Inflammatory macrophage (primary cell): ENCODE results near the gene MAP7D1.

ENCODE experiments used
- DNase-seq, 2 donors: peaks; one replicate each; pipeline ENCODE4 v3.0.0-alpha.2; 2020 to 2022

Gene MAP7D1

GRCh38 chr1:36128126-36128904, 27.6 kb upstream of the MAP7D1 start:
- DNase-seq = no peak

- no peak for DNase-seq
These were observed 27.1 kb upstream of the MAP7D1 start for GRCh38 chr1:36128905-36129206.

GRCh38 chr1:36132029-36132428, 23.9 kb upstream of the MAP7D1 start:
- DNase-seq = no peak

GRCh38 chr1:36133484-36133883, 22.5 kb upstream of the MAP7D1 start:
- DNase-seq = peak; percentile 69 to 77

- no peak for DNase-seq
These were observed 21.9 kb upstream of the MAP7D1 start for GRCh38 chr1:36134031-36134430.

GRCh38 chr1:36134505-36135329, 21.2 kb upstream of the MAP7D1 start:
- peak; percentile 46 to 47 for DNase-seq

- DNase-seq = no peak
These were observed 20.7 kb upstream of the MAP7D1 start for GRCh38 chr1:36135330-36135667.

- peak; percentile 58 to 61 for DNase-seq
These were observed 20.2 kb upstream of the MAP7D1 start for GRCh38 chr1:36135796-36136195.

- DNase-seq = no peak
These were observed 19.4 kb upstream of the MAP7D1 start for GRCh38 chr1:36136535-36136934.

- no peak for DNase-seq
These were observed 18.7 kb upstream of the MAP7D1 start for GRCh38 chr1:36137226-36137625.

- DNase-seq = no peak
These were observed 18.2 kb upstream of the MAP7D1 start for GRCh38 chr1:36137776-36138175.

GRCh38 chr1:36139521-36139920, 16.4 kb upstream of the MAP7D1 start:
- no peak for DNase-seq

- no peak for DNase-seq
These were observed 13.8 kb upstream of the MAP7D1 start for GRCh38 chr1:36142121-36142520.

GRCh38 chr1:36143424-36143823, 12.5 kb upstream of the MAP7D1 start:
- no peak for DNase-seq

- DNase-seq = no peak
These were observed 11.5 kb upstream of the MAP7D1 start for GRCh38 chr1:36144413-36144812.

- DNase-seq = no peak
These were observed 7.1 kb upstream of the MAP7D1 start for GRCh38 chr1:36148821-36149236.

- peak; percentile 100 for DNase-seq
These were observed 6.6 kb upstream of the MAP7D1 start, which contains the start of gene TRAPPC3 for GRCh38 chr1:36149237-36149972. TSS of gene TRAPPC3 (minus strand) at chr1:36149486. CDS start at chr1:36149378, 108 bp downstream.

GRCh38 chr1:36149973-36150295, 6.0 kb upstream of the MAP7D1 start:
- DNase-seq = no peak

- peak; percentile 94 to 96 for DNase-seq
These were observed 5.4 kb upstream of the MAP7D1 start for GRCh38 chr1:36150296-36151133.

GRCh38 chr1:36151134-36151844, 4.7 kb upstream of the MAP7D1 start:
- DNase-seq = no peak

- peak; percentile 37 to 58 for DNase-seq
These were observed 4.1 kb upstream of the MAP7D1 start for GRCh38 chr1:36151845-36152203.

- no peak for DNase-seq
These were observed 2.5 kb upstream of the MAP7D1 start for GRCh38 chr1:36153476-36153875.
